Urothelium cell line (cell line): ENCODE measurements around the gene GPC6.
"Not testable (repeated sequence)": the region's sequence is repeated elsewhere in the genome, so short reads cannot be mapped to it uniquely, and the experiment has no call there.

Experiments
- DNase-seq: peaks from one replicate; pipeline ENCODE4 v3.0.0; 2011; ENCODE audit warnings: low spot score, mixed read lengths
- FAIRE-seq: peaks from 2 replicates; lab custom pipeline; 2011; peaks lifted over from hg19 to GRCh38; lab: Jason Lieb, UNC

GPC6 gene

GRCh38 chr13:93226623-93227279, at the start of gene GPC6:
TSS of gene GPC6 (plus strand) at chr13:93226807.
- FAIRE-seq: no peak

GRCh38 chr13:93180356-93180969, 46.1 kb upstream of the GPC6 start:
- DNase-seq: no peak
- FAIRE-seq: no peak

More at GRCh38 chr13:93226623-93227279, at the start of gene GPC6:
- peak; percentile 59 for DNase-seq

- no peak for DNase-seq
- FAIRE-seq: no peak
Measured at GRCh38 chr13:93182406-93182805, 44.2 kb upstream of the GPC6 start.

- FAIRE-seq (no peak), DNase-seq (no peak)
Measured at GRCh38 chr13:93183302-93183701, 43.3 kb upstream of the GPC6 start.

- DNase-seq (no peak), FAIRE-seq (no peak)
Measured at GRCh38 chr13:93190006-93190405, 36.6 kb upstream of the GPC6 start.

- no peak for FAIRE-seq
- DNase-seq: no peak
Measured at GRCh38 chr13:93193682-93194081, 32.9 kb upstream of the GPC6 start.

GRCh38 chr13:93199856-93200255, 26.8 kb upstream of the GPC6 start:
- no peak for FAIRE-seq
- DNase-seq: no peak

GRCh38 chr13:93200626-93201025, 26.0 kb upstream of the GPC6 start:
- FAIRE-seq (no peak), DNase-seq (no peak)

GRCh38 chr13:93201992-93202558, 24.5 kb upstream of the GPC6 start:
- FAIRE-seq: no peak

GRCh38 chr13:93206778-93207392, 19.7 kb upstream of the GPC6 start:
- not testable (repeated sequence) for DNase-seq, FAIRE-seq

More at GRCh38 chr13:93201992-93202558, 24.5 kb upstream of the GPC6 start:
- no peak for DNase-seq

- no peak for FAIRE-seq
Measured at GRCh38 chr13:93216122-93216521, 10.5 kb upstream of the GPC6 start.

GRCh38 chr13:93217721-93218261, 8.8 kb upstream of the GPC6 start:
- no peak for FAIRE-seq
- no peak for DNase-seq

More at GRCh38 chr13:93216122-93216521, 10.5 kb upstream of the GPC6 start:
- DNase-seq: no peak

- FAIRE-seq (no peak), DNase-seq (no peak)
Measured at GRCh38 chr13:93218583-93218982, 8.0 kb upstream of the GPC6 start.

- FAIRE-seq: no peak
- DNase-seq: no peak
Measured at GRCh38 chr13:93220073-93220472, 6.5 kb upstream of the GPC6 start.

GRCh38 chr13:93222976-93223375, 3.6 kb upstream of the GPC6 start:
- FAIRE-seq: no peak
- no peak for DNase-seq

- peak; percentile 31 for DNase-seq
Measured at GRCh38 chr13:93224535-93224934, 2.1 kb upstream of the GPC6 start.

GRCh38 chr13:93225610-93226009, 997 bp upstream of the GPC6 start:
- DNase-seq (no peak), FAIRE-seq (no peak)

More at GRCh38 chr13:93224535-93224934, 2.1 kb upstream of the GPC6 start:
- peak; percentile 46 for FAIRE-seq

GRCh38 chr13:93226065-93226622, 463 bp upstream of the GPC6 start:
- DNase-seq: no peak
- no peak for FAIRE-seq

- DNase-seq (peak; percentile 35), FAIRE-seq (no peak)
Measured at GRCh38 chr13:93227280-93227877, 772 bp downstream of the GPC6 start.

GRCh38 chr13:93227878-93228642, 1.5 kb downstream of the GPC6 start:
- no peak for FAIRE-seq
- peak; percentile 59 for DNase-seq
